HCT116 (cell line): ENCODE data around the gene GIMAP8.

Experiments
- CEBPB ChIP-seq: IDR thresholded peaks from 2 replicates; pipeline ENCODE4 v1.6.1; 2012; ENCODE audit warnings: low read depth
- EGR1 ChIP-seq: IDR thresholded peaks from 2 replicates; pipeline ENCODE4 v1.6.1; 2012; ENCODE audit warnings: low read depth
- EZH2 ChIP-seq: fragments of 200-600 bp; sonication (generic); IDR thresholded peaks from 2 replicates; pipeline ENCODE4 v1.6.1; 2017; ENCODE audit warnings: antibody characterized with exemption, mixed run types
- FOSL1 ChIP-seq: IDR thresholded peaks from 2 replicates; pipeline ENCODE4 v1.6.1; 2012; ENCODE audit warnings: low read depth
- POLR2A ChIP-seq: IDR thresholded peaks from 2 replicates; pipeline ENCODE4 v1.7.0; 2011; ENCODE audit warnings: borderline replicate concordance; ENCODE audit not compliant: insufficient read depth, insufficient read length; ENCODE audit errors: extremely low read depth
- POLR2AphosphoS5 ChIP-seq: IDR thresholded peaks from 2 replicates; pipeline ENCODE4 v1.6.1; 2011; ENCODE audit warnings: mild to moderate bottlenecking, low read depth, low read length, moderate library complexity
- SIN3A ChIP-seq: IDR thresholded peaks from 2 replicates; pipeline ENCODE4 v1.6.1; 2012; ENCODE audit warnings: low read depth
- SRF ChIP-seq: IDR thresholded peaks from 2 replicates; pipeline ENCODE4 v1.6.1; 2012; ENCODE audit warnings: low read depth
- TCF7L2 ChIP-seq: IDR thresholded peaks from 2 replicates; pipeline ENCODE4 v1.7.0; 2011; ENCODE audit warnings: borderline replicate concordance, inconsistent platforms; ENCODE audit not compliant: insufficient read depth, insufficient read length; ENCODE audit errors: extremely low read depth
- ZNF274 ChIP-seq: fragments of 200-500 bp; sonication (Bioruptor generic); IDR thresholded peaks from 2 replicates; pipeline ENCODE4 v1.6.1; 2014; ENCODE audit warnings: mild to moderate bottlenecking, low read depth, low read length, inconsistent platforms
- TF ChIP-seq, protein P1 (sequence below): IDR thresholded peaks from 2 replicates; pipeline ENCODE4 v1.6.1; 2012
- TF ChIP-seq, protein P2 (sequence below), 3 experiments: fragments of 200-600 bp in 1 of 3; sonication (generic) in 1 of 3; IDR thresholded peaks in 2 of 3; conservative IDR thresholded peaks in 1 of 3; 2 replicates each; pipeline ENCODE4 v1.5.1; 2012 to 2017; ENCODE audit warnings: low read depth in 2 of 3, low read length in 2 of 3, antibody characterized with exemption in 1 of 3, borderline replicate concordance in 1 of 3, control low read depth in 1 of 3, mild to moderate bottlenecking in 1 of 3, mixed read lengths in 1 of 3, mixed run types in 1 of 3, moderate library complexity in 1 of 3; ENCODE audit not compliant: insufficient read depth in 1 of 3
- TF ChIP-seq, protein P3 (sequence below): IDR thresholded peaks from 2 replicates; pipeline ENCODE4 v1.6.1; 2012

DNA sequence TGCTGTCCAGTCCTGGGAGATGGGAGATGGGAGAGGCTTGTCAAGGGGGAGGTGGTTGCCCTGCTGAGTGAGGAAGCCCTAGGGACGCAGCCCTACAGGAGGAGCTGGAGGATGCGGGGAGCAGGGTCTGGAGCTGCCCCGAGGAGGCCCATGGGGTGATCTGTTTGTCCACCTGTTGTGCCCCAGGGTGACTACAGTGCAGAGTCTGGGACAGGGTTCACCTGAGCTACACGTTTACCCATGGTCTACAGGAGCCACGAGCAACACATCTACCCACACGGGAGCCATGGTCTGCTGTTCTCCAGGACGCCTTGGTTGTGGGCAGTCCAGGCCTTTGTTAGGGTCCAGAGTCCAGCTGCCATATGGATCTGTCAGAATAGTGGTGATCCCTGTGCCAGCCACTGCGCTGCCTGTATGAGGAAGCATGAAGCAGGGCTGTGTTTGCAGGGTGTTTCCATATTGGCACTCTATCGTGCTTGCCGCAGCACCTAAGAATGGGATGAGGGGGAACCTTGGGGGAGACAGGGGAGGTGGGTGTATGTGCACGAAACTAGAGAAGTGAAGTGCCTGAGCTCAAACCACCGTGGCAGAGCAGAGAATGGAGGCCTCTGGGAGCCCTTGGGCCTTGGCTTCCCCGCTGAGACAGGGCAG is 47.6 kb upstream of the GIMAP8 start:
- TF ChIP-seq, protein P1, sequence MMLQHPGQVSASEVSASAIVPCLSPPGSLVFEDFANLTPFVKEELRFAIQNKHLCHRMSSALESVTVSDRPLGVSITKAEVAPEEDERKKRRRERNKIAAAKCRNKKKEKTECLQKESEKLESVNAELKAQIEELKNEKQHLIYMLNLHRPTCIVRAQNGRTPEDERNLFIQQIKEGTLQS: no peak
- TF ChIP-seq POLR2A (no peak), FOSL1 (no peak), TCF7L2 (no peak), EZH2 (no peak), SIN3A (no peak), SRF (no peak), EGR1 (no peak), POLR2AphosphoS5 (no peak), CEBPB (no peak), ZNF274 (no peak)
- TF ChIP-seq, protein P2, sequence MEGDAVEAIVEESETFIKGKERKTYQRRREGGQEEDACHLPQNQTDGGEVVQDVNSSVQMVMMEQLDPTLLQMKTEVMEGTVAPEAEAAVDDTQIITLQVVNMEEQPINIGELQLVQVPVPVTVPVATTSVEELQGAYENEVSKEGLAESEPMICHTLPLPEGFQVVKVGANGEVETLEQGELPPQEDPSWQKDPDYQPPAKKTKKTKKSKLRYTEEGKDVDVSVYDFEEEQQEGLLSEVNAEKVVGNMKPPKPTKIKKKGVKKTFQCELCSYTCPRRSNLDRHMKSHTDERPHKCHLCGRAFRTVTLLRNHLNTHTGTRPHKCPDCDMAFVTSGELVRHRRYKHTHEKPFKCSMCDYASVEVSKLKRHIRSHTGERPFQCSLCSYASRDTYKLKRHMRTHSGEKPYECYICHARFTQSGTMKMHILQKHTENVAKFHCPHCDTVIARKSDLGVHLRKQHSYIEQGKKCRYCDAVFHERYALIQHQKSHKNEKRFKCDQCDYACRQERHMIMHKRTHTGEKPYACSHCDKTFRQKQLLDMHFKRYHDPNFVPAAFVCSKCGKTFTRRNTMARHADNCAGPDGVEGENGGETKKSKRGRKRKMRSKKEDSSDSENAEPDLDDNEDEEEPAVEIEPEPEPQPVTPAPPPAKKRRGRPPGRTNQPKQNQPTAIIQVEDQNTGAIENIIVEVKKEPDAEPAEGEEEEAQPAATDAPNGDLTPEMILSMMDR (IDR thresholded peaks at IDR 0.05 in 2 of 3, conservative IDR thresholded peaks at IDR 0.05 in 1 of 3; ENCODE audit: borderline replicate concordance in 1 of 3, insufficient read depth in 1 of 3, low read depth in 2 of 3, low read length in 2 of 3): no peak
- TF ChIP-seq, protein P3, sequence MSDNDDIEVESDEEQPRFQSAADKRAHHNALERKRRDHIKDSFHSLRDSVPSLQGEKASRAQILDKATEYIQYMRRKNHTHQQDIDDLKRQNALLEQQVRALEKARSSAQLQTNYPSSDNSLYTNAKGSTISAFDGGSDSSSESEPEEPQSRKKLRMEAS: no peak
